GM12878 (cell line): ENCODE measurements around the gene S100A2. TPM values are rescaled to one million over a fixed set of nuclear protein-coding genes. Genes with fewer than 3 reads are reported as not detected.

ENCODE experiments used
- ATAC-seq: fragments of 200-7000 bp; cut with Tn5 transposase; 3 replicates; pipeline ENCODE4 v1.9.1; 2020; ENCODE audit warnings: mild to moderate bottlenecking, moderate library complexity
- BruUV-seq: library from RNA; stranded (reverse); fragments of 400-500 nt; replicated peaks from 2 replicates; lab custom pipeline; 2021; lab: Mats Ljungman, UMichigan
- CTCF ChIA-PET: fragments of 300-600 bp; sonication (Branson Sonifier 250); formaldehyde crosslinking; extraction: SDS; loops from one replicate; lab custom pipeline; 2021; ENCODE audit warnings: inconsistent platforms; lab: Yijun Ruan, JAX
- POLR2A ChIA-PET: fragments of 350-600 bp; formaldehyde crosslinking; extraction: SDS; loops from one replicate; lab custom pipeline; 2021; ENCODE audit warnings: inconsistent platforms; lab: Charles Lee
- RAD21 ChIA-PET: fragments of 300-600 bp; sonication (Branson Sonifier 250); formaldehyde crosslinking; loops from one replicate; lab custom pipeline; 2023; ENCODE audit warnings: antibody characterized with exemption; ENCODE audit not compliant: unreplicated experiment; lab: Charles Lee
- SMC1A ChIA-PET: fragments of 300-600 bp; sonication (Branson Sonifier 250); formaldehyde crosslinking; loops from one replicate; lab custom pipeline; 2023; ENCODE audit not compliant: unreplicated experiment, uncharacterized antibody; lab: Charles Lee
- DNase-seq: peaks from one replicate; pipeline ENCODE4 v3.0.0-alpha.2; 2011; ENCODE audit warnings: low read depth, low spot score
- FAIRE-seq: peaks from 3 replicates; lab custom pipeline; 2011; peaks lifted over from hg19 to GRCh38; lab: Jason Lieb, UNC
- H2AFZ ChIP-seq: 2 replicates; pipeline ENCODE4 v1.6.0; 2011; ENCODE audit warnings: low read depth, low read length, control low read depth; ENCODE audit not compliant: control insufficient read depth
- H3K27ac ChIP-seq: 2 replicates; pipeline ENCODE4 v1.5.1; 2011; ENCODE audit warnings: control low read depth; ENCODE audit not compliant: control insufficient read depth, insufficient read depth
- H3K27me3 ChIP-seq, 2 experiments: replicated peaks in 1 of 2; 2 replicates each; pipeline versions ENCODE4 v1.6.0 to v1.6.1; 2011; ENCODE audit warnings: low read length in 1 of 2; ENCODE audit not compliant: control insufficient read depth in 2 of 2, insufficient read depth in 2 of 2
- H3K36me3 ChIP-seq, 2 experiments: 2 replicates each; pipeline ENCODE4 v1.5.1; 2011; ENCODE audit warnings: low read length in 1 of 2; ENCODE audit not compliant: control insufficient read depth in 2 of 2, insufficient read depth in 2 of 2
- H3K4me1 ChIP-seq: 2 replicates; pipeline ENCODE4 v1.6.1; 2011; ENCODE audit warnings: mild to moderate bottlenecking, low read length, moderate library complexity, mixed read lengths; ENCODE audit not compliant: control insufficient read depth, insufficient read depth
- H3K4me2 ChIP-seq: 2 replicates; pipeline ENCODE4 v1.6.0; 2011; ENCODE audit warnings: control low read depth; ENCODE audit not compliant: control insufficient read depth, insufficient read depth
- H3K4me3 ChIP-seq: fragments of 200-600 bp; sonication (generic); 2 replicates; pipeline ENCODE4 v1.5.1; 2016
- H3K79me2 ChIP-seq: 2 replicates; pipeline ENCODE4 v1.6.0; 2011; ENCODE audit warnings: low read length; ENCODE audit not compliant: control insufficient read depth, insufficient read depth
- H3K9ac ChIP-seq: 2 replicates; pipeline ENCODE4 v1.8.0; 2011; ENCODE audit warnings: low read length, control low read depth, mixed read lengths; ENCODE audit not compliant: control insufficient read depth, insufficient read depth
- H3K9me3 ChIP-seq: replicated peaks from 3 replicates; pipeline ENCODE4 v1.5.1; 2011; ENCODE audit warnings: mild to moderate bottlenecking, low read length; ENCODE audit not compliant: control insufficient read depth, insufficient read depth
- H4K20me1 ChIP-seq: 2 replicates; pipeline ENCODE4 v1.6.0; 2011; ENCODE audit not compliant: control insufficient read depth, insufficient read depth
- ATF2 ChIP-seq: IDR thresholded peaks from 2 replicates; pipeline ENCODE4 v1.6.1; 2012; ENCODE audit warnings: low read length, inconsistent platforms
- BHLHE40 ChIP-seq, 2 experiments: fragments of 450-650 bp in 1 of 2; IDR thresholded peaks; 2 replicates each; pipeline ENCODE4 v1.6.1; 2011 to 2017; ENCODE audit warnings: low read depth in 2 of 2, borderline replicate concordance in 1 of 2, improper control_type of control experiment in 1 of 2, low read length in 1 of 2, mild to moderate bottlenecking in 1 of 2
- CBFB ChIP-seq: IDR thresholded peaks from 2 replicates; pipeline ENCODE4 v1.6.1; 2016; ENCODE audit warnings: antibody characterized with exemption, low read depth
- DPF2 ChIP-seq: fragments of 450-650 bp; IDR thresholded peaks from 2 replicates; pipeline ENCODE4 v1.6.1; 2017; ENCODE audit warnings: mild to moderate bottlenecking
- EP300 ChIP-seq, 2 experiments: fragments of 150-350 bp in 1 of 2; IDR thresholded peaks; 2 replicates each; pipeline ENCODE4 v1.6.1; 2011 to 2012; ENCODE audit warnings: low read depth in 2 of 2, low read length in 2 of 2, borderline replicate concordance in 1 of 2, improper control_type of control experiment in 1 of 2, inconsistent platforms in 1 of 2; ENCODE audit not compliant: control insufficient read depth in 1 of 2
- NFXL1 ChIP-seq: fragments of 450-650 bp; IDR thresholded peaks from 2 replicates; pipeline ENCODE4 v1.6.1; 2017; ENCODE audit warnings: antibody characterized with exemption, mild to moderate bottlenecking, borderline replicate concordance
- POLR2A ChIP-seq: IDR thresholded peaks from 2 replicates; pipeline ENCODE4 v1.6.1; 2011; ENCODE audit warnings: low read depth, mild to moderate bottlenecking, low read length
- POLR2AphosphoS2 ChIP-seq: IDR thresholded peaks from 2 replicates; pipeline ENCODE4 v1.6.1; 2011; ENCODE audit warnings: low read depth, mild to moderate bottlenecking, low read length, improper control_type of control experiment, moderate library complexity
- RBBP5 ChIP-seq: fragments of 200-600 bp; sonication (generic); conservative IDR thresholded peaks from 2 replicates; pipeline ENCODE4 v1.6.1; 2016
- SMC3 ChIP-seq: IDR thresholded peaks from 2 replicates; pipeline ENCODE4 v1.6.1; 2011; ENCODE audit warnings: low read length, improper control_type of control experiment, borderline replicate concordance
- WRNIP1 ChIP-seq: IDR thresholded peaks from 2 replicates; pipeline ENCODE4 v1.6.1; 2011; ENCODE audit warnings: low read depth, low read length, improper control_type of control experiment, borderline replicate concordance
- YBX1 ChIP-seq: fragments of 450-650 bp; IDR thresholded peaks from 2 replicates; pipeline ENCODE4 v1.6.1; 2016; ENCODE audit warnings: antibody characterized with exemption
- WGBS: methylation state at CpG from one replicate; pipeline ENCODE4 v1.1.6; 2016; ENCODE audit warnings: low lambda C conversion rate; ENCODE audit not compliant: insufficient replicate concordance, insufficient coverage; ENCODE audit errors: missing lambda C conversion rate; 5-methylcytosine and 5-hydroxymethylcytosine counted together
- in situ Hi-C: fragments of 300-500 bp; cut with MboI; formaldehyde crosslinking; loops from 9 replicates; pipeline ENCODE4 v1.14.3; 2018; ENCODE audit warnings: mixed read lengths
- intact Hi-C: fragments of 100-400 bp; cut with micrococcal nuclease; formaldehyde crosslinking; loops from one replicate; pipeline ENCODE4 v1.14.2; 2022; ENCODE audit not compliant: unreplicated experiment
- polyA plus RNA-seq, 11 experiments: library from polyadenylated mRNA; depleted of rRNA in 4 of 11; unstranded in 6 of 11; stranded (reverse) in 5 of 11; fragments of >200 nt; fragmentation: Nextera tagmentation in 4 of 11; fragmentation: Illumina TruSeq in 1 of 11; extraction: Ambion mirVana in 4 of 11; extraction: Trizol in 1 of 11; gene quantifications; 1 replicate in 1 of 11; 2 replicates in 10 of 11; pipeline versions ENCODE4 v1.2.1 to v1.2.3, GENCODE V29; 2011 to 2016; ENCODE audit warnings: inconsistent platforms in 2 of 11, missing spikeins in 2 of 11, low read depth in 1 of 11
- total RNA-seq, 4 experiments: library from RNA; depleted of rRNA in 3 of 4; stranded (reverse); fragments of >200 nt in 3 of 4; fragmentation: Illumina TruSeq in 1 of 4; extraction: Trizol in 1 of 4; gene quantifications; 2 replicates each; pipeline versions ENCODE4 v1.2.1 to v1.2.3, GENCODE V29; 2013 to 2021
- TF ChIP-seq, protein P1 (sequence below): IDR thresholded peaks from 2 replicates; pipeline ENCODE4 v1.6.1; 2011; ENCODE audit warnings: borderline replicate concordance, low read depth, mild to moderate bottlenecking, moderate library complexity, low read length; ENCODE audit not compliant: insufficient read depth, poor library complexity, severe bottlenecking
- TF ChIP-seq, protein P2 (sequence below): fragments of 450-650 bp; IDR thresholded peaks from 2 replicates; pipeline ENCODE4 v1.6.1; 2017; ENCODE audit warnings: mild to moderate bottlenecking, low read depth, inconsistent platforms; ENCODE audit not compliant: poor library complexity, severe bottlenecking

The S100A2 gene
- total and polyA plus RNA-seq, 10 of the 15 experiments (the other 5 are each of a cell fraction or from before 2014, with no cell fraction given) = 0.11 to 1.5 (median 0.59) TPM; not detected in 2

DNA sequence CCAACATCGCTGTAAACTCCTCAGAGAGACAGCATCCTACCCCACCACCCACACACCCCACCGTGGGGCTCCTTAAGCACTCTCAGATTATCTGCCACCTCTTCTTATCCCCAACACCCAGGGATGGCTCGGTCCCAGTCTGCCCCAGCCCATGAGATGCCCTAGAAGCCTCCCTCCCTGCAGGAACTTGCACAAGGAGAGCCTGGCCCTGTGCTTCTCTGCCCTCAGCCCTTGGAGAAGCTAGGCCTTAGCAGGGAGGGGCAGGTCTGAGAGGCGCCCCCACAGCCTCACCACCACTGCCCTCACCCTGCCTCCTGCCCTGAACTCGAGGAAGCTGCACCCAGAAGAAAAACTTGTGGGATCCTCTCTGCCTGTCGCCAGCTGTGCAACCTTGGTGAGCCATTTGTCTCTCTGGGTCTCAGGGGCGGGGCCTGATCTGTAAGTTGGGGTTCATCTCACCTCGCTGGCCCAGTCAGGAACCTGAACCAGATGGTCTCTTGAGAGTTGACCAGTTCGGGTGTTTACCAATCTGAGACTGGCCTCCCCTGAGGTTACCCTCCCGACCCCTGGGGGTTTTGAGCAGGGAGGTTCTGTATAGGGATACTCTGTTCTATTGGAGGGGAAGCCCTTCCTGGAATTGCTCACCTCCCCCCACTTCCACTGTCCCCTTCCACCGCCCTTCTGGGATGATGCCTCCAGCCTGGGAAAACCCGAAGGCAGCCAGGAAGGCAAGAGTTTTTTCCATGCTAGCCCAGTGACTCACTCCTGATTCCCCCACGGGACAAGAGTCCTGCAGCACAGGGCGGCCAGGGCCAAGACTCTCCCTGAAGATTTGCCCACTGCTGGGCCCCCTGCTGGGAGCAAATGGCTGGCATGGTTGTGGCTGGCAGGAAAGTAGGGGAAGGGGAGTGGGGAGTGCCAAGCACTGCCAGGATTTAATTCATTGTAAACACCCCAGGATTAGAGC lies 16.6 kb downstream of the S100A2 start, which contains the start of gene S100A3 (continued):
- TF ChIP-seq CBFB = no peak

- ChIA-PET CTCF (interaction anchor here (1.2 kb wide), 2 partner anchors 15 to 20 kb away, joined by 4 to 6 read pairs; no protein-coding TSS in a partner anchor), RAD21 (no interaction called here), POLR2A (interaction anchor here (0.5 to 1.5 kb wide), 2 partner anchors 10 to 15 kb away, joined by 4 to 7 read pairs; no protein-coding TSS in a partner anchor), SMC1A (interaction anchor here (1.0 to 1.7 kb wide), 2 partner anchors 10 to 15 kb away, joined by 3 to 5 read pairs; no protein-coding TSS in a partner anchor)
- no peaks in the 10 kb centered on the region for H3K9me3 ChIP-seq
- no peak for FAIRE-seq
- H3K9ac ChIP-seq = no peak overlapping the region
- no peak for DNase-seq
- in situ Hi-C loops (no loop called here), intact Hi-C loops (no loop called here)
- no peaks in the 10 kb centered on the region for H3K79me2 ChIP-seq
- no TSS peak for BruUV-seq
- no peak overlapping the region for H2AFZ ChIP-seq
- no peak overlapping the region for H3K27ac ChIP-seq
- H3K4me1 ChIP-seq = peaks cover 15% of the 10 kb centered on the region
- no peaks in the 10 kb centered on the region for H3K27me3 ChIP-seq
- no peak overlapping the region for H3K4me2 ChIP-seq
- WGBS = 50% methylated on average over 15 of the region's 19 CpGs
- H3K36me3 ChIP-seq = no peaks in the 10 kb centered on the region
- H4K20me1 ChIP-seq = no peaks in the 10 kb centered on the region
- no peak overlapping the region for H3K4me3 ChIP-seq
- no peak for ATAC-seq
- TF ChIP-seq RBBP5 (no peak), BHLHE40 (IDR thresholded peaks at IDR 0.05; ENCODE audit: borderline replicate concordance in 1 of 2, low read depth in 2 of 2, low read length in 1 of 2) (no peak), EP300 (IDR thresholded peaks at IDR 0.05; ENCODE audit: borderline replicate concordance in 1 of 2, control insufficient read depth in 1 of 2, low read depth in 2 of 2, low read length in 2 of 2) (no peak), POLR2A (no peak), DPF2 (no peak), POLR2AphosphoS2 (no peak), SMC3 (no peak), WRNIP1 (no peak), ATF2 (no peak), NFXL1 (no peak), YBX1 (no peak)
- TF ChIP-seq, protein P1, sequence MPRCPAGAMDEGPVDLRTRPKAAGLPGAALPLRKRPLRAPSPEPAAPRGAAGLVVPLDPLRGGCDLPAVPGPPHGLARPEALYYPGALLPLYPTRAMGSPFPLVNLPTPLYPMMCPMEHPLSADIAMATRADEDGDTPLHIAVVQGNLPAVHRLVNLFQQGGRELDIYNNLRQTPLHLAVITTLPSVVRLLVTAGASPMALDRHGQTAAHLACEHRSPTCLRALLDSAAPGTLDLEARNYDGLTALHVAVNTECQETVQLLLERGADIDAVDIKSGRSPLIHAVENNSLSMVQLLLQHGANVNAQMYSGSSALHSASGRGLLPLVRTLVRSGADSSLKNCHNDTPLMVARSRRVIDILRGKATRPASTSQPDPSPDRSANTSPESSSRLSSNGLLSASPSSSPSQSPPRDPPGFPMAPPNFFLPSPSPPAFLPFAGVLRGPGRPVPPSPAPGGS = no peak
- TF ChIP-seq, protein P2, sequence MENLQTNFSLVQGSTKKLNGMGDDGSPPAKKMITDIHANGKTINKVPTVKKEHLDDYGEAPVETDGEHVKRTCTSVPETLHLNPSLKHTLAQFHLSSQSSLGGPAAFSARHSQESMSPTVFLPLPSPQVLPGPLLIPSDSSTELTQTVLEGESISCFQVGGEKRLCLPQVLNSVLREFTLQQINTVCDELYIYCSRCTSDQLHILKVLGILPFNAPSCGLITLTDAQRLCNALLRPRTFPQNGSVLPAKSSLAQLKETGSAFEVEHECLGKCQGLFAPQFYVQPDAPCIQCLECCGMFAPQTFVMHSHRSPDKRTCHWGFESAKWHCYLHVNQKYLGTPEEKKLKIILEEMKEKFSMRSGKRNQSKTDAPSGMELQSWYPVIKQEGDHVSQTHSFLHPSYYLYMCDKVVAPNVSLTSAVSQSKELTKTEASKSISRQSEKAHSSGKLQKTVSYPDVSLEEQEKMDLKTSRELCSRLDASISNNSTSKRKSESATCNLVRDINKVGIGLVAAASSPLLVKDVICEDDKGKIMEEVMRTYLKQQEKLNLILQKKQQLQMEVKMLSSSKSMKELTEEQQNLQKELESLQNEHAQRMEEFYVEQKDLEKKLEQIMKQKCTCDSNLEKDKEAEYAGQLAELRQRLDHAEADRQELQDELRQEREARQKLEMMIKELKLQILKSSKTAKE = no peak
Observed at GRCh38 chr1:153547560-153548551, 17.8 kb downstream of the S100A2 start.
